DMS79 treated with DMSO at 0.1 percent for 48 hours (cell line): ENCODE measurements around the gene EGFLAM.

Experiments
- DNase-seq: peaks from one replicate; lab custom pipeline; 2025; lab: John Stamatoyannopoulos, UW

Gene EGFLAM

GRCh38 chr5:38258319-38259061 is at the start of gene EGFLAM:
EGFLAM (plus strand) TSS chr5:38258559; CDS start chr5:38258755, 196 bp downstream.
- peak; percentile 4 for DNase-seq

- peak; percentile 4 for DNase-seq
Observed at GRCh38 chr5:38208782-38209378, 49.5 kb upstream of the EGFLAM start.

DNA sequence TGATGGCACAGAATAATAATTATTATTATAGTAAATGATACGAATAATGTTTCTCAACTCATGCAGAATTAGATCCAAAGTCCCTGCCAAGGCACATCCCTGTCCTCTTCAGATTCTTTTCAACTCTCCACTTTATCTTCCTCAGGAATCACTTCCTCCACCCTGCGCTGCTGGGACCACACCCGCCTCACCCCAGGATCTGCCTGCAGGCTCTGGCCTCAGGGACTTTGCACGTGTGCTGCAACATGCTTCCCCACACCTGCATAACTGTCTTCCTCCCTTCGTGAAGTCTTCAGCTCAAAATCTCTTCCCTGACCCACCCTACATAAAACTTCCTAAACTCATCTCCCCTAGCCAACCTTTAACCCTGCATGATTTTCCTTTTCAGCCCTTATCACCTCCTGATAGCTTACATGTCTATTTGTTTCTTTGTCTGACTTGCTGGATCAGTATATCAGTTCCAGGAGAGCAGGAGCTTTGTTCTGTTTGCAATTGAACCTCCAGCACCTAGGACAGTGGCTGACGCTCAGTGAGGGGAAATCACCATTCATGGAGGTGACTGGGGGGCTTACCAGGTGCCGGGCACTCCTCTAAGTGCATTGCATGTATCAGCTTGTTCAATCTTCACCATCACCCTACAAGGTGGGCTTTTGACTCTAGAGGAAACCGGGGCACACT is 47.5 kb upstream of the EGFLAM start:
- DNase-seq, result no peak

- no peak for DNase-seq
Observed at GRCh38 chr5:38211354-38211710, 47.0 kb upstream of the EGFLAM start.

- DNase-seq, result no peak
Observed at GRCh38 chr5:38212307-38212706, 46.1 kb upstream of the EGFLAM start.

DNA sequence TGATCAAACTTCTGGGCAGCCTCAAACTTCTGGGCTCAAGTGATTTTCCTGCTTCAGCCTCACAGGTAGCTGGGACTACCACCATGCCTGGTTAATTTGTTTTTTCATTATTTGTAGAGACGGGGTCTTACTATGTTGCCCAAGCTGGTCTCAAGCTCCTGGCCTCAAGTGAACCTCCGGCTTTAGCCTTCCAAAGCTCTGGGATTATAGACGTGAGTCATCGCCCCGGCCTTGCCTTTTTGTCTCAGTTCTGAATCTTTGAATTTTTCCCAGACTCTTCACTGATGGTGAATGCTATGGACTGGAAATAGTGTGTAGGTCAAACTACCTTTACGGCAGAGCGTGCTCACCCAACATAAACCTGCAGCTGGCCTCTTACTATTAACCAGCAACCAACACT is 32.3 kb upstream of the EGFLAM start:
- no peak for DNase-seq

GRCh38 chr5:38228914-38229313 is 29.4 kb upstream of the EGFLAM start:
- DNase-seq, result no peak

DNA sequence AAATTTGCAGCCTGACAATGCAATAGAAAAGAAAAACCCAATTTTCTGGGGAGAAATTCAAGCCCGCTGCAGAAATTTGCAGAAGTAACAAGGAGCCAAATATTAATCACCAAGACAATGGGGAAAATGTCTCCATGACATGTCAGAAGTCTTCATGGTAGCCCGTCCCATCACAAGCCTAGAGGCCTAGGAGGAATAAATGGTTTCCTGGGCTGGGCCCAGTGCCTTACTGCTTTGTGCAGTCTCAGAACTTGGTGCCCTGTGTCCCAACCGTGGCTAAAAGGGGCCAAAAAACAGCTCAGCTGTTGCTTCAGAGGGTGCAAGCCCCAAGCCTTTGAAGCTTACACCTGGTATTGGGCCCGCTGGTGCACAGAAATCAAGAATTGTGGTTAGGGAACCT is 23.6 kb upstream of the EGFLAM start:
- DNase-seq, result no peak

DNA sequence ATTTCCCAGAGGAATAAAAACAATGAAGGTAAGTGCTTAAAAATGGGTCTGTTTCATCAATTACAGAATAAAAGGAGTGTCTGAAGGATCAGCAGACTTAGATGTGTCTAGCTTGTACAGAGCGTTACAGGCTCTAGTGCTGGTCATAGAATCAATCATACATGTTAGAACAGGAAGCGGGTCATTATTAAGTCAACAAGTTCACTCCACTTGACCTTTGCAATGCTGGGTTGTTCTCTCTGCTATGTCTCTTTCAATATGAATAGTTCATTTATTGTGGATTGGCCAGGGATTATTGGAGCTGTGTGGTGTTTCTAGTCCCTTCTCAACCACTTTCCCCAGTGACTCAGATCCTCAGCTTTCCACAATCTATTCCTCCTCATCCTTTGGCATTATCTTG is 20.7 kb upstream of the EGFLAM start:
- DNase-seq, result no peak

GRCh38 chr5:38240212-38240611 is 18.1 kb upstream of the EGFLAM start:
- DNase-seq, result no peak

GRCh38 chr5:38241655-38242054 is 16.7 kb upstream of the EGFLAM start:
- DNase-seq, result no peak

DNA sequence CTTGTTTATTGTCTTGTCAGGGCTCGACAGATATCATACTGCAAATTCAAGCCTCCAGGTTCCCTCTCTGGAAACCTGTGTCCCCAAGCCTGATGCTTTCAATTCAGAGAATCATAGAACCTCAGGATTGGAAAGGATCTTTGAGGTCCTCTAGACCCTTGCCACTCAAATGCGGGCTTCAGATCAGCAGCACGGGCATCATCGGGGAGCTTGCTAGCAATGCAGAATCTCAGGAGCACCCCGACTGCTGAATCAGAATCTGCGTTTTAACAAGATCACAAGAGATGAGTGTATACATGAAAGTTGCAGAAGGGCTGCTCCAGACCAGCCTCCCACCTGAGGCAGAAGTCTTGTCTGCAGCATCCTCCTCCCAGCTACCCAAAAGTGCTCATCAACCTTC is 13.1 kb upstream of the EGFLAM start:
- no peak for DNase-seq

DNA sequence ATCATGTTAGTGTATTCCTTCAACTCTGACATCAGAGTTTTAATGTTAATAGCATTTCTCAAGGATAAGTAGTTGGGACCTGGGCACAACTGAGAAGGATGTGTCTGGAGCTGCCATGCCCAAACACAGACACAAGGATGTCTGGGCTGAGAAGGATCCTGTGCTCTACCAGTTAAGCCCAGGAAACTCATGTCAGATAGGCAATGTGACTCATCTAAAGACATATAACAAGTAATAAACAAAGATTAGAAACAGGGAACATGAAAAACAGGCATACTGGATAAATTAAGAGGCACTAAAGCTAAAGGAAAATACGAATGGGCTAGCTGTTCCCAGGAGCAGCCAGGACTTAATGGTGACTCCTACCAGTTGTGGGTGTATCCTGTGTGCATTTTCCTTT is 9.1 kb upstream of the EGFLAM start:
- no peak for DNase-seq

DNA sequence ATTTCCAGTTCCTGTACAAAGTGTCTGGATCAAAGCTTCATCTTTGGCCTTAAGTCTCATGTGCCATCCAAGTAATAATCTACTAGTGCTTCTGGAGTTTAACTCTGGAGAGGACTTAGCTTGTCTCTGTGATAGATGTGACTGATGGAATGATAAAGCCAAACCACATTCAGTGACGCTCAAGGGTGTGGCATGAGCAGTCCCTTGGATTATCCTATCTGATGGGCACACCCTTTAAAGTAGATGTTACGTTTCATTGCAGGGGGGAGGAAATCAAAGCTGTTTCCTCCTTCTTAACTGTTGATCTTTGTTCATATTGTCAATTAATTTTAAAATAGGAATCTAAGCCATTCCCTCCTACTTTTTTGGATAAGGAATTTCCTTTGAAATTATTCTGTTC is 8.5 kb upstream of the EGFLAM start:
- no peak for DNase-seq

GRCh38 chr5:38250763-38251448 is 7.5 kb upstream of the EGFLAM start:
- DNase-seq, result no peak

- no peak for DNase-seq
Observed at GRCh38 chr5:38253759-38254158, 4.6 kb upstream of the EGFLAM start.

DNA sequence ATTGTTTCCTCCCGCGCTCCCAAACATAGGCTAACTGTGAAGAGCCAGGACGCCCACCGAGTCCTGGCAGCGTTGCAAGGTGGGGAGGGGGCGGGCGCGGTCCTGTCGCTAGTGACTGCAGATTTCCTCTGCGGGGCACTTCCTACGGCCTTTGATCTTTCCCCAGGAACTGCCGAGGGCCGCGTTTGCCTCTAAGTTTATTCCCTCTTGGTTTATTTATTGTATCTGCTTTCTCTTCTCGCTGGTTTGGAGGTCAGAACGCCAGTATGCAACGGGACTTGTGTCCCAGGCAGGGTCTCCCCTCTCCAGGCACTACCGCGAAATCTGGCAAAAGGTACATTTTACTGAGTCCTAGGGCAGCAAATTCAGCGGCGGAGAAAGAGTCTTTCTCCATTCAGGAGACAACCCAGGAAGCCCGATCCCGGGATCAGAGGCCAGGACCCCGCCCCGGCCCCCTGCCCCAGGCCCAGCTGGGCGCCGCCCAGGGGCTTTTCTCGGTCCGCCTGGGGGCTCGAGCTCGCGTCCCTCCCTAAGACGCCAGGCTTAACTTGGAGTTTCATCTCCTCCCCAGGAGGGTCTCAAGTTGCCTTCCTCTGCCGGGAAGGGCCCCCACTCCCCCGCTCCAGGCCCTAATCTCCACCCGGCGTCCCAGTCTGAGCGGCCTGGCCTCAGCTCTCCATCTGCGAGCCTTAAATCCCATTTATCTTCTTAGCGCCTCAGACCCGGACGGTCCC is 884 bp upstream of the EGFLAM start:
- no peak for DNase-seq

DNA sequence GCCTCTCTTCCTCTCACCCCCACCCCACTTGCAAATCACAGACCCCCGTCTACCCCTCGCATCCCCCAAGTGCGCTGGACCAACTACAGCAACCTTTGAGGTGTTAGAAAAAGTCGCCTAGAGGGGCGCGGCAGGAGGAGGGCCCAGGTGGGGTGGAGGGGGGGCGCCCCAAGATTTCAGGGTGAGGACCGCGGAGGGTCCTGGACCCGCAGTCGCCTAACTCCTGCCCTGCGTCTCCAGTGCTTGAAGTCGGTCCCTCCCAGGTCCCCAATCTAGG is 379 bp upstream of the EGFLAM start:
- DNase-seq, result no peak

DNA sequence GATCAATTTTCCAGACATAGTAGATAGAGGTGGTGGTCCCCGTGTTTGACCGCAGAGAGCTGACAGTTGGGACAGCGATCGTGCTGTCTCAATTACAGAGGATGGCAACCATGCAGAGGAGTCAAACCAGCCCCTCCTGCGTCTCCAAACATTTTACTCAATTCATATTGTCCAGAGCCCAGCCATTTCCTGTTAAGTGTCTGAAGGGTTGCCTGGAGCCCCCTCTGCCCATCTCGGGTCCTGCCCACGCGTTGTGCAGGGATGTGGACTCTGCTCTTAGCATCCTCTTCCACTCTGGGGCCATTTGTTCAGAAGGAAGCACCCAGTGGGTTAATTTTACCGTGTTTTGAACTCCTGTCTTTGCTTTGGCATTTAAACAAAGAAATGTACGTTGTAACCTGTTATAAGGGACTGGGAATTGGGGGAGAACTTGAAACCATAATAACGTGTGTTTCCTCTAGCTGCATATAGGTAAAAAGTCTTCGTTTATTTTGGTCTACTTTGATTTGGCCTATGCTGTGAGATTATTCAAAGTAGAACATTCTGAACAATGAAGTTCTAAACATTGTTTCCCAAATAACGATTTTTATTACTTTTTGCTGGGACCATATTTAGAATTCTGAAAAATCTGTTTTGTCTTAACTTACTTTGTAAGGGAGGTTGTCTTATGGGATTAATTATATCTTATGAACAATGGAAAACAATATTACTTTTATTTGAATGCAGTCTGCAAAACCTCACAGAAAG is 876 bp downstream of the EGFLAM start:
- no peak for DNase-seq

DNA sequence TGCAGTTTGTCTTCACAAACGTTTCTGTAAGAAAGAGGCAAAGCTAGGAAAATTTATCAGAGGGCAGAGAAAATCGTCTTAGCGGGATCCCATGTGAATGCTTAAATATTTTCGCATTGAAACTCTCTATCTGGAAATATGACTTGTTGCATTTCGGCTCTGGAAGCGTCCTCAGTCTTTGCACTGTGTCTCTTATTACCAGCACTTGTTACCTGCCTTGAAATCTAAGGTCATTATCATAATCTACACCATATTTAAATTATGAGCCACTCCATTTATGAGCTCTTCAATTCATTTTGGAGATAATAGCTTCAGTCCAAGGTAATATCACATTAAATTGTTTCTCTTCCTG is 1.4 kb downstream of the EGFLAM start:
- no peak for DNase-seq

- DNase-seq, result no peak
Observed at GRCh38 chr5:38263983-38264382, 5.6 kb downstream of the EGFLAM start.
